ENCODE data around the gene TMEM183A.

DNA sequence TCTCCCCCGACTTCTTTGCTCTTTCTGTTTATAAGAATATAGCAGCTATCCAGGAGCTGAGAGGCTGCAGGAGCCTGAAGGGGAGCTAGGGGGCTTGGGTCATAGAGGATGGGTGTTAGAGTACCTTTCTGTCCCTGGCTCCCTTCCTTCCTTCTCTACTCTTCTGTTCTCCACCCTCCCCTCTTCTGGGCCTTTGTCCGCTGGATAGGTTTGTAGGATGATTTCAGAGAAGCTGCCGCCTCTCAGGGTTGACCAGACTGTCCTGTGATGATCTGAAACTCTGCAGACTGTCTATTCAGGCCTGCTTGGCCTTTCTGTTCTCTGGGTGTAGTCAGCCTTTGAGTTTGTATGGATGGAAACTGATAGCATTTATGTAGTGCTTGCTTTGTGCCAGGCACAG is 45.4 kb downstream of the TMEM183A start:
- no peak for TF ChIP-seq FOSL2 (IDR thresholded peaks at IDR 0.05; ENCODE audit: borderline replicate concordance, low read depth)
- TF ChIP-seq, protein P1, sequence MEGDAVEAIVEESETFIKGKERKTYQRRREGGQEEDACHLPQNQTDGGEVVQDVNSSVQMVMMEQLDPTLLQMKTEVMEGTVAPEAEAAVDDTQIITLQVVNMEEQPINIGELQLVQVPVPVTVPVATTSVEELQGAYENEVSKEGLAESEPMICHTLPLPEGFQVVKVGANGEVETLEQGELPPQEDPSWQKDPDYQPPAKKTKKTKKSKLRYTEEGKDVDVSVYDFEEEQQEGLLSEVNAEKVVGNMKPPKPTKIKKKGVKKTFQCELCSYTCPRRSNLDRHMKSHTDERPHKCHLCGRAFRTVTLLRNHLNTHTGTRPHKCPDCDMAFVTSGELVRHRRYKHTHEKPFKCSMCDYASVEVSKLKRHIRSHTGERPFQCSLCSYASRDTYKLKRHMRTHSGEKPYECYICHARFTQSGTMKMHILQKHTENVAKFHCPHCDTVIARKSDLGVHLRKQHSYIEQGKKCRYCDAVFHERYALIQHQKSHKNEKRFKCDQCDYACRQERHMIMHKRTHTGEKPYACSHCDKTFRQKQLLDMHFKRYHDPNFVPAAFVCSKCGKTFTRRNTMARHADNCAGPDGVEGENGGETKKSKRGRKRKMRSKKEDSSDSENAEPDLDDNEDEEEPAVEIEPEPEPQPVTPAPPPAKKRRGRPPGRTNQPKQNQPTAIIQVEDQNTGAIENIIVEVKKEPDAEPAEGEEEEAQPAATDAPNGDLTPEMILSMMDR (IDR thresholded peaks at IDR 0.05) = no peak
- no peak for TF ChIP-seq RFX5 (IDR thresholded peaks at IDR 0.05; ENCODE audit: low read length)
- no peak for TF ChIP-seq TAF1 (IDR thresholded peaks at IDR 0.05; ENCODE audit: borderline replicate concordance, low read depth, low read length)

Measured in SK-N-SH (cell line).